GM12878 (cell line): ENCODE measurements around the gene ATG13. TPM values are rescaled to one million over a fixed set of nuclear protein-coding genes. Genes with fewer than 3 reads are reported as not detected.
A peak's percentile ranks its signal among the peaks of the same experiment; 100 is the strongest.

Source experiments
- ATAC-seq: fragments of 200-7000 bp; cut with Tn5 transposase; 3 replicates; pipeline ENCODE4 v1.9.1; 2020; ENCODE audit warnings: mild to moderate bottlenecking, moderate library complexity
- BruUV-seq: library from RNA; stranded (reverse); fragments of 400-500 nt; replicated peaks from 2 replicates; lab custom pipeline; 2021; lab: Mats Ljungman, UMichigan
- CTCF ChIA-PET: fragments of 300-600 bp; sonication (Branson Sonifier 250); formaldehyde crosslinking; extraction: SDS; loops from one replicate; lab custom pipeline; 2021; ENCODE audit warnings: inconsistent platforms; lab: Yijun Ruan, JAX
- POLR2A ChIA-PET: fragments of 350-600 bp; formaldehyde crosslinking; extraction: SDS; loops from one replicate; lab custom pipeline; 2021; ENCODE audit warnings: inconsistent platforms; lab: Charles Lee
- RAD21 ChIA-PET: fragments of 300-600 bp; sonication (Branson Sonifier 250); formaldehyde crosslinking; loops from one replicate; lab custom pipeline; 2023; ENCODE audit warnings: antibody characterized with exemption; ENCODE audit not compliant: unreplicated experiment; lab: Charles Lee
- SMC1A ChIA-PET: fragments of 300-600 bp; sonication (Branson Sonifier 250); formaldehyde crosslinking; loops from one replicate; lab custom pipeline; 2023; ENCODE audit not compliant: unreplicated experiment, uncharacterized antibody; lab: Charles Lee
- DNase-seq: peaks from one replicate; pipeline ENCODE4 v3.0.0-alpha.2; 2011; ENCODE audit warnings: low read depth, low spot score
- FAIRE-seq: peaks from 3 replicates; lab custom pipeline; 2011; peaks lifted over from hg19 to GRCh38; lab: Jason Lieb, UNC
- H2AFZ ChIP-seq: 2 replicates; pipeline ENCODE4 v1.6.0; 2011; ENCODE audit warnings: low read depth, low read length, control low read depth; ENCODE audit not compliant: control insufficient read depth
- H3K27ac ChIP-seq: 2 replicates; pipeline ENCODE4 v1.5.1; 2011; ENCODE audit warnings: control low read depth; ENCODE audit not compliant: control insufficient read depth, insufficient read depth
- H3K27me3 ChIP-seq, 2 experiments: replicated peaks in 1 of 2; 2 replicates each; pipeline versions ENCODE4 v1.6.0 to v1.6.1; 2011; ENCODE audit warnings: low read length in 1 of 2; ENCODE audit not compliant: control insufficient read depth in 2 of 2, insufficient read depth in 2 of 2
- H3K36me3 ChIP-seq, 2 experiments: 2 replicates each; pipeline ENCODE4 v1.5.1; 2011; ENCODE audit warnings: low read length in 1 of 2; ENCODE audit not compliant: control insufficient read depth in 2 of 2, insufficient read depth in 2 of 2
- H3K4me1 ChIP-seq: 2 replicates; pipeline ENCODE4 v1.6.1; 2011; ENCODE audit warnings: mild to moderate bottlenecking, low read length, moderate library complexity, mixed read lengths; ENCODE audit not compliant: control insufficient read depth, insufficient read depth
- H3K4me2 ChIP-seq: 2 replicates; pipeline ENCODE4 v1.6.0; 2011; ENCODE audit warnings: control low read depth; ENCODE audit not compliant: control insufficient read depth, insufficient read depth
- H3K4me3 ChIP-seq: fragments of 200-600 bp; sonication (generic); 2 replicates; pipeline ENCODE4 v1.5.1; 2016
- H3K79me2 ChIP-seq: 2 replicates; pipeline ENCODE4 v1.6.0; 2011; ENCODE audit warnings: low read length; ENCODE audit not compliant: control insufficient read depth, insufficient read depth
- H3K9ac ChIP-seq: 2 replicates; pipeline ENCODE4 v1.8.0; 2011; ENCODE audit warnings: low read length, control low read depth, mixed read lengths; ENCODE audit not compliant: control insufficient read depth, insufficient read depth
- H3K9me3 ChIP-seq: replicated peaks from 3 replicates; pipeline ENCODE4 v1.5.1; 2011; ENCODE audit warnings: mild to moderate bottlenecking, low read length; ENCODE audit not compliant: control insufficient read depth, insufficient read depth
- H4K20me1 ChIP-seq: 2 replicates; pipeline ENCODE4 v1.6.0; 2011; ENCODE audit not compliant: control insufficient read depth, insufficient read depth
- CBFB ChIP-seq: IDR thresholded peaks from 2 replicates; pipeline ENCODE4 v1.6.1; 2016; ENCODE audit warnings: antibody characterized with exemption, low read depth
- CBX5 ChIP-seq: sonication (generic); IDR thresholded peaks from 2 replicates; pipeline ENCODE4 v1.6.1; 2016; ENCODE audit warnings: low read depth, moderate library complexity, mild to moderate bottlenecking, inconsistent platforms
- CREM ChIP-seq: IDR thresholded peaks from 2 replicates; pipeline ENCODE4 v1.6.1; 2014; ENCODE audit warnings: antibody characterized with exemption, low read depth
- ESRRA ChIP-seq: IDR thresholded peaks from 2 replicates; pipeline ENCODE4 v1.6.1; 2012; ENCODE audit warnings: mild to moderate bottlenecking, low read length, improper control_type of control experiment
- GATAD2B ChIP-seq: fragments of 450-650 bp; conservative IDR thresholded peaks from 2 replicates; pipeline ENCODE4 v1.6.1; 2017; ENCODE audit warnings: low read depth, mild to moderate bottlenecking, moderate library complexity
- JUNB ChIP-seq: IDR thresholded peaks from 2 replicates; pipeline ENCODE4 v1.6.1; 2016; ENCODE audit warnings: antibody characterized with exemption, mild to moderate bottlenecking
- KDM1A ChIP-seq: fragments of 200-600 bp; sonication (generic); IDR thresholded peaks from 2 replicates; pipeline ENCODE4 v1.6.1; 2016; ENCODE audit warnings: borderline replicate concordance
- MYB ChIP-seq: fragments of 150-350 bp; IDR thresholded peaks from 2 replicates; pipeline ENCODE4 v1.6.1; 2014; ENCODE audit warnings: mild to moderate bottlenecking, low read depth, low read length, borderline replicate concordance
- NFXL1 ChIP-seq: fragments of 450-650 bp; IDR thresholded peaks from 2 replicates; pipeline ENCODE4 v1.6.1; 2017; ENCODE audit warnings: antibody characterized with exemption, mild to moderate bottlenecking, borderline replicate concordance
- NR2C2 ChIP-seq: IDR thresholded peaks from 2 replicates; pipeline ENCODE4 v1.6.1; 2011; ENCODE audit warnings: borderline replicate concordance, low read depth; ENCODE audit not compliant: control insufficient read depth, insufficient read length
- POLR2AphosphoS2 ChIP-seq: IDR thresholded peaks from 2 replicates; pipeline ENCODE4 v1.6.1; 2011; ENCODE audit warnings: low read depth, mild to moderate bottlenecking, low read length, improper control_type of control experiment, moderate library complexity
- SMC3 ChIP-seq: IDR thresholded peaks from 2 replicates; pipeline ENCODE4 v1.6.1; 2011; ENCODE audit warnings: low read length, improper control_type of control experiment, borderline replicate concordance
- STAT1 ChIP-seq: fragments of 450-650 bp; conservative IDR thresholded peaks from 2 replicates; pipeline ENCODE4 v1.6.1; 2014; ENCODE audit warnings: antibody characterized with exemption, mild to moderate bottlenecking
- STAT3 ChIP-seq: IDR thresholded peaks from 2 replicates; pipeline ENCODE4 v1.6.1; 2011; ENCODE audit warnings: low read depth, low read length, improper control_type of control experiment
- WGBS: methylation state at CpG from one replicate; pipeline ENCODE4 v1.1.6; 2016; ENCODE audit warnings: low lambda C conversion rate; ENCODE audit not compliant: insufficient replicate concordance, insufficient coverage; ENCODE audit errors: missing lambda C conversion rate; 5-methylcytosine and 5-hydroxymethylcytosine counted together
- in situ Hi-C: fragments of 300-500 bp; cut with MboI; formaldehyde crosslinking; loops from 9 replicates; pipeline ENCODE4 v1.14.3; 2018; ENCODE audit warnings: mixed read lengths
- intact Hi-C: fragments of 100-400 bp; cut with micrococcal nuclease; formaldehyde crosslinking; loops from one replicate; pipeline ENCODE4 v1.14.2; 2022; ENCODE audit not compliant: unreplicated experiment
- polyA plus RNA-seq, 11 experiments: library from polyadenylated mRNA; depleted of rRNA in 4 of 11; unstranded in 6 of 11; stranded (reverse) in 5 of 11; fragments of >200 nt; fragmentation: Nextera tagmentation in 4 of 11; fragmentation: Illumina TruSeq in 1 of 11; extraction: Ambion mirVana in 4 of 11; extraction: Trizol in 1 of 11; gene quantifications; 1 replicate in 1 of 11; 2 replicates in 10 of 11; pipeline versions ENCODE4 v1.2.1 to v1.2.3, GENCODE V29; 2011 to 2016; ENCODE audit warnings: inconsistent platforms in 2 of 11, missing spikeins in 2 of 11, low read depth in 1 of 11
- total RNA-seq, 4 experiments: library from RNA; depleted of rRNA in 3 of 4; stranded (reverse); fragments of >200 nt in 3 of 4; fragmentation: Illumina TruSeq in 1 of 4; extraction: Trizol in 1 of 4; gene quantifications; 2 replicates each; pipeline versions ENCODE4 v1.2.1 to v1.2.3, GENCODE V29; 2013 to 2021
- TF ChIP-seq, protein P1 (sequence below): IDR thresholded peaks from 2 replicates; pipeline ENCODE4 v1.6.1; 2012; ENCODE audit warnings: low read depth, low read length, improper control_type of control experiment
- TF ChIP-seq, protein P2 (sequence below): IDR thresholded peaks from 2 replicates; pipeline ENCODE4 v1.6.1; 2011; ENCODE audit warnings: borderline replicate concordance, low read depth, mild to moderate bottlenecking, moderate library complexity, low read length; ENCODE audit not compliant: insufficient read depth, poor library complexity, severe bottlenecking

The ATG13 gene
- total and polyA plus RNA-seq, 10 of the 15 experiments (the other 5 are each of a cell fraction or from before 2014, with no cell fraction given) = 10.9 to 61.6 (median 50.9) TPM

DNA sequence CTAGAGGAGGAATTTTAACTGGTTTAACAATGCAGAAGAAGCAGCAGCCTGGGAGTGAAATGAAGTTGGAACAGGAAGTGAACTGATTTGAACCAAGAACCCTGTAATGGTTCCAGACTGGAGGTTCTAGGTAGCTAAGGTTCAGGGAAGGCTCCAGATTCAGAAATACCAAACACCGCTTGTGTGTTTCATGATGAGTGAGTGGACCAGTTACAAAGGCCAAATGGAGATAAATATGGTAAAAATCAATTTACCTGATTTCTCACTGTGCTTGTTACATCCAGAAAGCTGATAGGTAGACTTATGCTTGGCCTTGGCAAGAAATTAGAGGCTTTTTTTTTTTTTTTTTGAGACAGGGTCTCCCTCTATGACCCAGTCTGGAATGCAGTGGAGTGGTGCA is 12.9 kb downstream of the ATG13 start:
- CTCF ChIA-PET = interaction anchor here (4.0 kb wide), 1 partner anchor 12 kb away, joined by 19 read pairs; the partner anchor contains the start of genes ATG13 and HARBI1

More for the DNA sequence above, 12.9 kb downstream of the ATG13 start:
- intact Hi-C loops (no loop called here), in situ Hi-C loops (no loop called here)
- 100% methylated on average over 1 of the region's 1 CpG for WGBS
- TSS peak; percentile 49 for BruUV-seq
- DNase-seq = no peak
- no peak overlapping the region for H2AFZ ChIP-seq
- TF ChIP-seq POLR2AphosphoS2 (no peak), STAT3 (no peak), NR2C2 (no peak), CREM (no peak), STAT1 (no peak), GATAD2B (no peak), CBFB (no peak), SMC3 (no peak), CBX5 (no peak), KDM1A (no peak), NFXL1 (no peak), MYB (no peak), JUNB (no peak), ESRRA (no peak)
- TF ChIP-seq, protein P1, sequence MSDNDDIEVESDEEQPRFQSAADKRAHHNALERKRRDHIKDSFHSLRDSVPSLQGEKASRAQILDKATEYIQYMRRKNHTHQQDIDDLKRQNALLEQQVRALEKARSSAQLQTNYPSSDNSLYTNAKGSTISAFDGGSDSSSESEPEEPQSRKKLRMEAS = no peak
- TF ChIP-seq, protein P2, sequence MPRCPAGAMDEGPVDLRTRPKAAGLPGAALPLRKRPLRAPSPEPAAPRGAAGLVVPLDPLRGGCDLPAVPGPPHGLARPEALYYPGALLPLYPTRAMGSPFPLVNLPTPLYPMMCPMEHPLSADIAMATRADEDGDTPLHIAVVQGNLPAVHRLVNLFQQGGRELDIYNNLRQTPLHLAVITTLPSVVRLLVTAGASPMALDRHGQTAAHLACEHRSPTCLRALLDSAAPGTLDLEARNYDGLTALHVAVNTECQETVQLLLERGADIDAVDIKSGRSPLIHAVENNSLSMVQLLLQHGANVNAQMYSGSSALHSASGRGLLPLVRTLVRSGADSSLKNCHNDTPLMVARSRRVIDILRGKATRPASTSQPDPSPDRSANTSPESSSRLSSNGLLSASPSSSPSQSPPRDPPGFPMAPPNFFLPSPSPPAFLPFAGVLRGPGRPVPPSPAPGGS = no peak
- ChIA-PET POLR2A (interaction anchor here (0.6 to 1.3 kb wide), 3 partner anchors 12 to 447 kb away, joined by 3 to 4 read pairs (median 4); partner anchors contain the start of genes ATG13 and HARBI1), SMC1A (interaction anchor here (1.1 to 1.3 kb wide), 2 partner anchors 13 to 19 kb away, joined by 3 read pairs; partner anchors contain the start of gene ATG13), RAD21 (no interaction called here)
- no peak overlapping the region for H3K4me2 ChIP-seq
- no peak overlapping the region for H3K27ac ChIP-seq
- no peaks in the 10 kb centered on the region for H3K27me3 ChIP-seq
- no peaks in the 10 kb centered on the region for H3K4me1 ChIP-seq
- H3K9me3 ChIP-seq = no peaks in the 10 kb centered on the region
- H3K79me2 ChIP-seq = no peaks in the 10 kb centered on the region
- no peak overlapping the region for H3K4me3 ChIP-seq
- no peak for ATAC-seq
- H4K20me1 ChIP-seq = no peaks in the 10 kb centered on the region
- peaks cover 0 to 5% of the 10 kb centered on the region in 2 experiments; a peak in 2 of 4 replicates for H3K36me3 ChIP-seq
- no peak overlapping the region for H3K9ac ChIP-seq
- FAIRE-seq = no peak
